IPS-18c (cell line): ENCODE measurements around the gene CCNY.

ENCODE experiments used
- H3K4me3 ChIP-seq: 2 replicates; pipeline ENCODE4 v1.7.0; 2013; ENCODE audit warnings: low read depth, mild to moderate bottlenecking, low read length, moderate library complexity; ENCODE audit not compliant: insufficient read depth
- H3K9me3 ChIP-seq: one replicate; pipeline ENCODE4 v1.6.1; 2013; ENCODE audit warnings: mild to moderate bottlenecking, low read length, moderate library complexity; ENCODE audit not compliant: control insufficient read depth, insufficient read depth

CCNY gene

GRCh38 chr10:35559416-35559815, 223.1 kb downstream of the CCNY start:
- Histone ChIP-seq H3K4me3 (no peak overlapping the region), H3K9me3 (peaks cover 5% of the 10 kb centered on the region)

GRCh38 chr10:35561715-35562114, 225.4 kb downstream of the CCNY start:
- H3K4me3 ChIP-seq, result no peak overlapping the region
- peaks cover 5% of the 10 kb centered on the region for H3K9me3 ChIP-seq

GRCh38 chr10:35562427-35562826, 226.1 kb downstream of the CCNY start:
- peaks cover 5% of the 10 kb centered on the region for H3K9me3 ChIP-seq
- H3K4me3 ChIP-seq, result no peak overlapping the region

GRCh38 chr10:35563261-35563891, 227.1 kb downstream of the CCNY start:
- H3K4me3 ChIP-seq, result no peak overlapping the region
- peaks cover 5% of the 10 kb centered on the region for H3K9me3 ChIP-seq

- Histone ChIP-seq H3K4me3 (no peak overlapping the region), H3K9me3 (peaks cover 5% of the 10 kb centered on the region)
Measured at GRCh38 chr10:35564341-35564968, 228.1 kb downstream of the CCNY start.

GRCh38 chr10:35565602-35566081, 229.3 kb downstream of the CCNY start:
- peaks cover 5% of the 10 kb centered on the region for H3K9me3 ChIP-seq
- H3K4me3 ChIP-seq, result no peak overlapping the region

GRCh38 chr10:35567951-35568350, 231.6 kb downstream of the CCNY start:
- peaks cover 5% of the 10 kb centered on the region for H3K9me3 ChIP-seq

GRCh38 chr10:35568483-35569015, 232.2 kb downstream of the CCNY start:
- Histone ChIP-seq H3K4me3 (no peak overlapping the region), H3K9me3 (peaks cover 5% of the 10 kb centered on the region)

More at GRCh38 chr10:35567951-35568350, 231.6 kb downstream of the CCNY start:
- no peak overlapping the region for H3K4me3 ChIP-seq

GRCh38 chr10:35569111-35569707, 232.9 kb downstream of the CCNY start:
- H3K9me3 ChIP-seq, result peaks cover 2% of the 10 kb centered on the region

GRCh38 chr10:35569836-35570235, 233.5 kb downstream of the CCNY start:
- no peak overlapping the region for H3K4me3 ChIP-seq
- no peaks in the 10 kb centered on the region for H3K9me3 ChIP-seq

More at GRCh38 chr10:35569111-35569707, 232.9 kb downstream of the CCNY start:
- H3K4me3 ChIP-seq, result no peak overlapping the region

- Histone ChIP-seq H3K4me3 (no peak overlapping the region), H3K9me3 (no peaks in the 10 kb centered on the region)
Measured at GRCh38 chr10:35570397-35570796, 234.1 kb downstream of the CCNY start.

- no peaks in the 10 kb centered on the region for H3K9me3 ChIP-seq
- no peak overlapping the region for H3K4me3 ChIP-seq
Measured at GRCh38 chr10:35572583-35572982, 236.3 kb downstream of the CCNY start.

GRCh38 chr10:35573796-35574195, 237.5 kb downstream of the CCNY start:
- Histone ChIP-seq H3K9me3 (no peaks in the 10 kb centered on the region), H3K4me3 (no peak overlapping the region)

GRCh38 chr10:35574924-35575352, 238.6 kb downstream of the CCNY start:
- Histone ChIP-seq H3K4me3 (no peak overlapping the region), H3K9me3 (no peaks in the 10 kb centered on the region)

- Histone ChIP-seq H3K9me3 (no peaks in the 10 kb centered on the region), H3K4me3 (no peak overlapping the region)
Measured at GRCh38 chr10:35575640-35576039, 239.3 kb downstream of the CCNY start.

GRCh38 chr10:35576730-35577129, 240.4 kb downstream of the CCNY start:
- H3K4me3 ChIP-seq, result no peak overlapping the region
- H3K9me3 ChIP-seq, result no peaks in the 10 kb centered on the region

- Histone ChIP-seq H3K9me3 (no peaks in the 10 kb centered on the region), H3K4me3 (no peak overlapping the region)
Measured at GRCh38 chr10:35577926-35578617, 241.8 kb downstream of the CCNY start.
